OCI-LY1 (cell line): ENCODE measurements around the gene RGL4.

Experiments
- EZH2 ChIP-seq: fragments of 200-600 bp; sonication (generic), shearing (Covaris generic); IDR thresholded peaks from 2 replicates; pipeline ENCODE4 v1.8.0; 2017; ENCODE audit warnings: borderline replicate concordance, mixed run types, mild to moderate bottlenecking, antibody characterized with exemption, low read length, moderate library complexity, mixed read lengths
- TF ChIP-seq, protein P1 (sequence below): fragments of 200-600 bp; sonication (generic), shearing (Covaris generic); IDR thresholded peaks from 2 replicates; pipeline ENCODE4 v1.5.1; 2017; ENCODE audit warnings: mild to moderate bottlenecking, antibody characterized with exemption, low read length, moderate library complexity, mixed read lengths

DNA sequence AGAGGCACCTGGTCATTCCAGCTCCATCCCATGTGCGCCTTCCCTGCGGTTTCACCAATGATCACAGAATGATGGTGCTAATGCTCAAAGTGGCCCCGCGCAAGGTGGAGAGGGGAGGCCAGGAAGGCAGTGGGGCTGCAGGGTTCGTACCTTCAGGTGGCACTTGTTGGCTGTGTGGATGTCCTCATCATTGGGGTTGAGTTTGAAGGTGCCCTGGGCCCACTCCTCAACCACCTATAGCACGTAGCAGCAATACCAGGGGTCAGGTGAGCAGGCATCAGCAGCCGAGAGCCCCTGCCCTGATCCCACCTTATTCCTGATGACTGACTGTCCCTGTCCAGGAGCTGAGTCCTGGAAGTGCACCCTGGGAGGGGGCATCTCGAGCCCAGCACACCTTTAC lies 38.1 kb upstream of the RGL4 start:
- TF ChIP-seq, protein P1, sequence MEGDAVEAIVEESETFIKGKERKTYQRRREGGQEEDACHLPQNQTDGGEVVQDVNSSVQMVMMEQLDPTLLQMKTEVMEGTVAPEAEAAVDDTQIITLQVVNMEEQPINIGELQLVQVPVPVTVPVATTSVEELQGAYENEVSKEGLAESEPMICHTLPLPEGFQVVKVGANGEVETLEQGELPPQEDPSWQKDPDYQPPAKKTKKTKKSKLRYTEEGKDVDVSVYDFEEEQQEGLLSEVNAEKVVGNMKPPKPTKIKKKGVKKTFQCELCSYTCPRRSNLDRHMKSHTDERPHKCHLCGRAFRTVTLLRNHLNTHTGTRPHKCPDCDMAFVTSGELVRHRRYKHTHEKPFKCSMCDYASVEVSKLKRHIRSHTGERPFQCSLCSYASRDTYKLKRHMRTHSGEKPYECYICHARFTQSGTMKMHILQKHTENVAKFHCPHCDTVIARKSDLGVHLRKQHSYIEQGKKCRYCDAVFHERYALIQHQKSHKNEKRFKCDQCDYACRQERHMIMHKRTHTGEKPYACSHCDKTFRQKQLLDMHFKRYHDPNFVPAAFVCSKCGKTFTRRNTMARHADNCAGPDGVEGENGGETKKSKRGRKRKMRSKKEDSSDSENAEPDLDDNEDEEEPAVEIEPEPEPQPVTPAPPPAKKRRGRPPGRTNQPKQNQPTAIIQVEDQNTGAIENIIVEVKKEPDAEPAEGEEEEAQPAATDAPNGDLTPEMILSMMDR = no peak
- no peak for TF ChIP-seq EZH2
